ENCODE measurements around the gene PAPOLB.

PAPOLB gene

GRCh38 chr7:4840079-4840501, 21.7 kb downstream of the PAPOLB start:
- DNase-seq = no peak

GRCh38 chr7:4838626-4839334, 23.1 kb downstream of the PAPOLB start:
- DNase-seq = no peak

GRCh38 chr7:4837803-4838625, 23.8 kb downstream of the PAPOLB start:
- no peak for DNase-seq

- no peak for DNase-seq
Observed at GRCh38 chr7:4837041-4837802, 24.6 kb downstream of the PAPOLB start.

GRCh38 chr7:4836206-4836661, 25.6 kb downstream of the PAPOLB start:
- DNase-seq = no peak

- no peak for DNase-seq
Observed at GRCh38 chr7:4835398-4836205, 26.2 kb downstream of the PAPOLB start.

GRCh38 chr7:4834601-4835397, 27.0 kb downstream of the PAPOLB start:
- DNase-seq = no peak

- no peak for DNase-seq
Observed at GRCh38 chr7:4833691-4834600, 27.9 kb downstream of the PAPOLB start.

GRCh38 chr7:4833176-4833575, 28.7 kb downstream of the PAPOLB start:
- DNase-seq = no peak

GRCh38 chr7:4832711-4833110, 29.1 kb downstream of the PAPOLB start:
- DNase-seq = no peak

- DNase-seq = no peak
Observed at GRCh38 chr7:4831723-4832495, 29.9 kb downstream of the PAPOLB start.

- no peak for DNase-seq
Observed at GRCh38 chr7:4830176-4830575, 31.7 kb downstream of the PAPOLB start.

- DNase-seq = no peak
Observed at GRCh38 chr7:4828720-4829383, 33.0 kb downstream of the PAPOLB start.

- DNase-seq = no peak
Observed at GRCh38 chr7:4825081-4825480, 36.7 kb downstream of the PAPOLB start.

GRCh38 chr7:4824120-4824775, 37.6 kb downstream of the PAPOLB start:
- DNase-seq = no peak

GRCh38 chr7:4823441-4824119, 38.2 kb downstream of the PAPOLB start:
- DNase-seq = no peak

GRCh38 chr7:4822677-4823076, 39.2 kb downstream of the PAPOLB start:
- no peak for DNase-seq

- DNase-seq = no peak
Observed at GRCh38 chr7:4820967-4821471, 40.8 kb downstream of the PAPOLB start.

Data from NCI-H446 treated with DMSO at 0.1 percent for 48 hours (cell line).